Measurements from ENCODE around the gene CCM2. TPM values are rescaled to one million over a fixed set of nuclear protein-coding genes. Genes with fewer than 3 reads are reported as not detected.

Gene CCM2
- polyA plus RNA-seq, 1 donor from 2014 or later: 25.8 TPM

GRCh38 chr7:44994877-44995554, 5.0 kb upstream of the CCM2 start:
- no peaks in the 10 kb centered on the region for H3K9me2 ChIP-seq (ENCODE audit: insufficient read depth, low read length)
- H3K4me2 ChIP-seq (ENCODE audit: low read length): no peak overlapping the region
- H2AFZ ChIP-seq (ENCODE audit: low read depth, low read length): no peak overlapping the region
- H3K27ac ChIP-seq (ENCODE audit: low read length): no peak overlapping the region
- no peaks in the 10 kb centered on the region for H3K36me3 ChIP-seq (ENCODE audit: insufficient read depth, low read length)
- H4K20me1 ChIP-seq (ENCODE audit: insufficient read depth): no peaks in the 10 kb centered on the region
- no peaks in the 10 kb centered on the region for H3F3A ChIP-seq (ENCODE audit: insufficient read depth, low read length, poor library complexity, severe bottlenecking)
- H3K79me2 ChIP-seq (replicated peaks; ENCODE audit: insufficient read depth, low read length): no peaks in the 10 kb centered on the region
- H3K4me3 ChIP-seq (ENCODE audit: low read length): no peak overlapping the region
- TF ChIP-seq SMC3 (conservative IDR thresholded peaks at IDR 0.05; ENCODE audit: poor library complexity): no peak
- no peak for TF ChIP-seq EZH2 (IDR thresholded peaks at IDR 0.05; ENCODE audit: borderline replicate concordance, insufficient read depth, low read length, poor library complexity, severe bottlenecking)
- TF ChIP-seq EP300 (conservative IDR thresholded peaks at IDR 0.05; ENCODE audit: poor library complexity, severe bottlenecking): no peak
- no peak for TF ChIP-seq REST (IDR thresholded peaks at IDR 0.05; ENCODE audit: borderline replicate concordance)
- TF ChIP-seq TAF1 (IDR thresholded peaks at IDR 0.05; ENCODE audit: low read depth): no peak
- TF ChIP-seq, protein P1, sequence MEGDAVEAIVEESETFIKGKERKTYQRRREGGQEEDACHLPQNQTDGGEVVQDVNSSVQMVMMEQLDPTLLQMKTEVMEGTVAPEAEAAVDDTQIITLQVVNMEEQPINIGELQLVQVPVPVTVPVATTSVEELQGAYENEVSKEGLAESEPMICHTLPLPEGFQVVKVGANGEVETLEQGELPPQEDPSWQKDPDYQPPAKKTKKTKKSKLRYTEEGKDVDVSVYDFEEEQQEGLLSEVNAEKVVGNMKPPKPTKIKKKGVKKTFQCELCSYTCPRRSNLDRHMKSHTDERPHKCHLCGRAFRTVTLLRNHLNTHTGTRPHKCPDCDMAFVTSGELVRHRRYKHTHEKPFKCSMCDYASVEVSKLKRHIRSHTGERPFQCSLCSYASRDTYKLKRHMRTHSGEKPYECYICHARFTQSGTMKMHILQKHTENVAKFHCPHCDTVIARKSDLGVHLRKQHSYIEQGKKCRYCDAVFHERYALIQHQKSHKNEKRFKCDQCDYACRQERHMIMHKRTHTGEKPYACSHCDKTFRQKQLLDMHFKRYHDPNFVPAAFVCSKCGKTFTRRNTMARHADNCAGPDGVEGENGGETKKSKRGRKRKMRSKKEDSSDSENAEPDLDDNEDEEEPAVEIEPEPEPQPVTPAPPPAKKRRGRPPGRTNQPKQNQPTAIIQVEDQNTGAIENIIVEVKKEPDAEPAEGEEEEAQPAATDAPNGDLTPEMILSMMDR (IDR thresholded peaks at IDR 0.05; ENCODE audit: poor library complexity, severe bottlenecking): no peak
- TF ChIP-seq MXI1 (conservative IDR thresholded peaks at IDR 0.05; ENCODE audit: poor library complexity, severe bottlenecking): no peak
- no peak for TF ChIP-seq POLR2AphosphoS5 (IDR thresholded peaks at IDR 0.05)
- no peak for TF ChIP-seq RAD21 (conservative IDR thresholded peaks at IDR 0.05)
- H3K9ac ChIP-seq (ENCODE audit: low read length): no peak overlapping the region
- H3K27me3 ChIP-seq (ENCODE audit: insufficient read depth, low read depth, low read length): no peaks in the 10 kb centered on the region
- no peaks in the 10 kb centered on the region for H3K9me3 ChIP-seq (ENCODE audit: low read length)

DNA sequence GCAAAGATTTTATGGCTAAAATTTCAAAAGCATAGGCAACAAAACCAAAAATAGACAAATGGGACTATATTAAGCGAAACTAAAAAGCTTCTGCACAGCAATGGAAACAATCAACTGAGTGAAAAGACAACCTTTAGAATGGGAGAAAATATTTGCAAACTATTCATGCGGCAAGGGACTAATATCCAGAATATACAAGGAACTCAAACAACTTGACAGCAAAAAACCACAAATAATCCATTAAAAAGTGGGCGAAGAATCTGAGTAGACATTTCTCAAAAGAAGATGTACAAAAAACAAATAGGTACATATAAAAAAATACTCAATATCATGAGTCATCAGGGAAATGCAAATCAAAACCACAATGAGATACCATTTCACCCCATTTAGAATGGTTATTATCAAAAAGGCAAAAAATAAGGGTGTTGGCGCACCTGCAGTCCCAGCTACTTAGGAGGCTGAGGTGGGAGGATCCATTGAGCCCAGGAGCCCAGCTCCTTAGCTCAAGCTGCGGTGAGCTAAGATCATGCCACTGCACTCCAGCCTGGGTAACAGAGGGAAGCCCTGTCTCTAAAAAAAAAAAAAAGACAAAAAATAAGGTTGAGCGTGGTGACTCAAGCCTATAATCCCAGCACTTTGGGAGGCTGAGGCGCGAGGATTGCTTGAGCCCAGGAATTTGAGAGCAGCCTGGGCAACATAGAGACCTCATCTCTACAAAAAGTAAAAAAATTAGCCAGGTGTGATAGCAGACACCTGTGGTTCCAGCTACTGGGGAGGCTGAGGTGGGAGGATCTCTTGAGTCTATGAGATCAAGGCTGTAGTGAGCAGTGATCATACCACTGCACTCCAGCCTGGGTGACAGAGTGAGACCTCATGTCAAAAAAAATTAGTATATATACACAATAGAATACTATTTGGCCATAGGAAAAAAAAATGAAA, 4.2 kb upstream of the CCM2 start:
- no peaks in the 10 kb centered on the region for H3K9me2 ChIP-seq (ENCODE audit: insufficient read depth, low read length)
- H3K9me3 ChIP-seq (ENCODE audit: low read length): no peaks in the 10 kb centered on the region
- H3F3A ChIP-seq (ENCODE audit: insufficient read depth, low read length, poor library complexity, severe bottlenecking): no peaks in the 10 kb centered on the region
- H3K4me2 ChIP-seq (ENCODE audit: low read length): no peak overlapping the region
- TF ChIP-seq EZH2 (IDR thresholded peaks at IDR 0.05; ENCODE audit: borderline replicate concordance, insufficient read depth, low read length, poor library complexity, severe bottlenecking) (no peak), EP300 (conservative IDR thresholded peaks at IDR 0.05; ENCODE audit: poor library complexity, severe bottlenecking) (no peak), REST (IDR thresholded peaks at IDR 0.05; ENCODE audit: borderline replicate concordance) (no peak), POLR2AphosphoS5 (IDR thresholded peaks at IDR 0.05) (no peak), MXI1 (conservative IDR thresholded peaks at IDR 0.05; ENCODE audit: poor library complexity, severe bottlenecking) (no peak), TAF1 (IDR thresholded peaks at IDR 0.05; ENCODE audit: low read depth) (no peak), SMC3 (conservative IDR thresholded peaks at IDR 0.05; ENCODE audit: poor library complexity) (no peak), RAD21 (conservative IDR thresholded peaks at IDR 0.05) (no peak)
- TF ChIP-seq, protein P1 (IDR thresholded peaks at IDR 0.05; ENCODE audit: poor library complexity, severe bottlenecking): no peak
- no peak overlapping the region for H3K27ac ChIP-seq (ENCODE audit: low read length)
- H3K9ac ChIP-seq (ENCODE audit: low read length): no peak overlapping the region
- no peak overlapping the region for H3K4me3 ChIP-seq (ENCODE audit: low read length)
- no peaks in the 10 kb centered on the region for H3K36me3 ChIP-seq (ENCODE audit: insufficient read depth, low read length)
- no peaks in the 10 kb centered on the region for H4K20me1 ChIP-seq (ENCODE audit: insufficient read depth)
- no peak overlapping the region for H2AFZ ChIP-seq (ENCODE audit: low read depth, low read length)
- H3K79me2 ChIP-seq (replicated peaks; ENCODE audit: insufficient read depth, low read length): peaks cover 5% of the 10 kb centered on the region
- no peaks in the 10 kb centered on the region for H3K27me3 ChIP-seq (ENCODE audit: insufficient read depth, low read depth, low read length)
